ENCODE measurements around the gene JOSD2.

Gene JOSD2

GRCh38 chr19:50495020-50495531, 15.9 kb downstream of the JOSD2 start:
- no peak for DNase-seq (ENCODE audit: low read depth)

- no peak for DNase-seq (ENCODE audit: low read depth)
These were observed 16.6 kb downstream of the JOSD2 start for GRCh38 chr19:50494186-50495019.

GRCh38 chr19:50493171-50493570, 17.8 kb downstream of the JOSD2 start:
- DNase-seq (ENCODE audit: low read depth): no peak

GRCh38 chr19:50492303-50493052, 18.5 kb downstream of the JOSD2 start:
- DNase-seq (ENCODE audit: low read depth): no peak

GRCh38 chr19:50490991-50491472, 20.0 kb downstream of the JOSD2 start:
- DNase-seq (ENCODE audit: low read depth): no peak

GRCh38 chr19:50490411-50490811, 20.6 kb downstream of the JOSD2 start:
- DNase-seq (ENCODE audit: low read depth): no peak

- no peak for DNase-seq (ENCODE audit: low read depth)
These were observed 21.5 kb downstream of the JOSD2 start for GRCh38 chr19:50489461-50490011.

- DNase-seq (ENCODE audit: low read depth): no peak
These were observed 22.4 kb downstream of the JOSD2 start for GRCh38 chr19:50488389-50489194.

- DNase-seq (ENCODE audit: low read depth): peak; percentile 12
These were observed 24.0 kb downstream of the JOSD2 start for GRCh38 chr19:50486823-50487515.

GRCh38 chr19:50485284-50485955, 25.6 kb downstream of the JOSD2 start:
- DNase-seq (ENCODE audit: low read depth): no peak

- no peak for DNase-seq (ENCODE audit: low read depth)
These were observed 28.1 kb downstream of the JOSD2 start for GRCh38 chr19:50482916-50483315.

GRCh38 chr19:50482271-50482855, 28.6 kb downstream of the JOSD2 start:
- no peak for DNase-seq (ENCODE audit: low read depth)

- no peak for DNase-seq (ENCODE audit: low read depth)
These were observed 29.4 kb downstream of the JOSD2 start for GRCh38 chr19:50481351-50482149.

- DNase-seq (ENCODE audit: low read depth): no peak
These were observed 30.5 kb downstream of the JOSD2 start for GRCh38 chr19:50480281-50481111.

- no peak for DNase-seq (ENCODE audit: low read depth)
These were observed 31.2 kb downstream of the JOSD2 start for GRCh38 chr19:50479761-50480251.

- DNase-seq (ENCODE audit: low read depth): no peak
These were observed 31.9 kb downstream of the JOSD2 start for GRCh38 chr19:50478901-50479715.

- no peak for DNase-seq (ENCODE audit: low read depth)
These were observed 33.1 kb downstream of the JOSD2 start for GRCh38 chr19:50477751-50478515.
